GM18517 (cell line): ENCODE measurements around the gene PGGHG.
"Not testable (repeated sequence)": the region's sequence is repeated elsewhere in the genome, so short reads cannot be mapped to it uniquely, and the experiment has no call there.

Experiments
- ATAC-seq: cut with Tn5 transposase; IDR thresholded peaks from one replicate; pipeline ENCODE4 v1.9.1; 2021; ENCODE audit warnings: mild to moderate bottlenecking, moderate library complexity; ENCODE audit not compliant: unreplicated experiment

Gene PGGHG

GRCh38 chr11:311013-311748 is 22.3 kb downstream of the PGGHG start:
- not testable (repeated sequence) for ATAC-seq

GRCh38 chr11:312092-312816 is 23.3 kb downstream of the PGGHG start:
- ATAC-seq, result no peak

- no peak for ATAC-seq
Measured at GRCh38 chr11:313304-313786, 24.4 kb downstream of the PGGHG start.

GRCh38 chr11:313787-314553 is 25.0 kb downstream of the PGGHG start, which contains the start of gene IFITM1:
Gene IFITM1, plus strand, starts transcription at chr11:314040. Its CDS starts 131 bp downstream, at chr11:314171.
- no peak for ATAC-seq

- not testable (repeated sequence) for ATAC-seq
Measured at GRCh38 chr11:314554-314875, 25.6 kb downstream of the PGGHG start.

- no peak for ATAC-seq
Measured at GRCh38 chr11:315051-315481, 26.1 kb downstream of the PGGHG start.

GRCh38 chr11:315516-315994 is 26.6 kb downstream of the PGGHG start:
- no peak for ATAC-seq

GRCh38 chr11:316031-316701 is 27.2 kb downstream of the PGGHG start:
- ATAC-seq, result no peak

- ATAC-seq, result no peak
Measured at GRCh38 chr11:316891-317301, 28.0 kb downstream of the PGGHG start.

- not testable (repeated sequence) for ATAC-seq
Measured at GRCh38 chr11:317668-318404, 28.9 kb downstream of the PGGHG start.

GRCh38 chr11:318405-319120 is 29.6 kb downstream of the PGGHG start:
- not testable (repeated sequence) for ATAC-seq

- ATAC-seq, result not testable (repeated sequence)
Measured at GRCh38 chr11:319121-319887, 30.4 kb downstream of the PGGHG start.

GRCh38 chr11:319888-320273 is 31.0 kb downstream of the PGGHG start:
- ATAC-seq, result not testable (repeated sequence)

- no peak for ATAC-seq
Measured at GRCh38 chr11:324156-324555, 35.2 kb downstream of the PGGHG start.

- ATAC-seq, result not testable (repeated sequence)
Measured at GRCh38 chr11:324593-325517, 35.9 kb downstream of the PGGHG start.

- no peak for ATAC-seq
Measured at GRCh38 chr11:325796-326591, 37.1 kb downstream of the PGGHG start.

GRCh38 chr11:326592-326841 is 37.6 kb downstream of the PGGHG start:
- ATAC-seq, result no peak
